Activated CD4-positive, alpha-beta T cell treated with anti-CD3 and anti-CD28 coated beads, Interleukin-2, Interleukin-4, amounts not matched to agents 100 ng/mL and 50 ng/mL, durations not matched to agents 16 hours and 8 hours (primary cell): ENCODE measurements around the gene KRABD2.
"Not testable (repeated sequence)": the region's sequence is repeated elsewhere in the genome, so short reads cannot be mapped to it uniquely, and the experiment has no call there.

Experiments used
- DNase-seq: peaks from one replicate; pipeline ENCODE4 v3.0.0-alpha.2; 2020; ENCODE audit warnings: low spot score

The KRABD2 gene

GRCh38 chr17:8392674-8393469 lies 16.4 kb upstream of the KRABD2 start:
- DNase-seq: no peak

- DNase-seq: no peak
Measured at GRCh38 chr17:8392274-8392673, 15.8 kb upstream of the KRABD2 start.

GRCh38 chr17:8391711-8392110 lies 15.2 kb upstream of the KRABD2 start:
- DNase-seq: no peak

- DNase-seq: no peak
Measured at GRCh38 chr17:8387914-8388651, 11.6 kb upstream of the KRABD2 start.

- no peak for DNase-seq
Measured at GRCh38 chr17:8386841-8387240, 10.3 kb upstream of the KRABD2 start.

- DNase-seq: no peak
Measured at GRCh38 chr17:8384801-8385378, 8.4 kb upstream of the KRABD2 start.

- DNase-seq: peak; percentile 98
Measured at GRCh38 chr17:8383143-8383822, 6.8 kb upstream of the KRABD2 start, which contains the start of gene RPL26. Gene RPL26 (minus strand): TSS chr17:8383193. CDS start chr17:8382310, 883 bp downstream.

GRCh38 chr17:8382880-8383142 lies 6.3 kb upstream of the KRABD2 start:
- no peak for DNase-seq

GRCh38 chr17:8382052-8382879 lies 5.8 kb upstream of the KRABD2 start:
- DNase-seq: no peak

GRCh38 chr17:8380049-8380448 lies 3.5 kb upstream of the KRABD2 start:
- DNase-seq: no peak

- DNase-seq: not testable (repeated sequence)
Measured at GRCh38 chr17:8378117-8378516, 1.6 kb upstream of the KRABD2 start.

- no peak for DNase-seq
Measured at GRCh38 chr17:8377422-8377821, 918 bp upstream of the KRABD2 start.

- DNase-seq: no peak
Measured at GRCh38 chr17:8375738-8376259, 705 bp downstream of the KRABD2 start.

- DNase-seq: not testable (repeated sequence)
Measured at GRCh38 chr17:8373856-8374255, 2.6 kb downstream of the KRABD2 start.

- no peak for DNase-seq
Measured at GRCh38 chr17:8372422-8372821, 4.1 kb downstream of the KRABD2 start.

GRCh38 chr17:8371786-8372185 lies 4.7 kb downstream of the KRABD2 start:
- DNase-seq: no peak

- no peak for DNase-seq
Measured at GRCh38 chr17:8369944-8370343, 6.6 kb downstream of the KRABD2 start.

- DNase-seq: no peak
Measured at GRCh38 chr17:8368193-8368592, 8.3 kb downstream of the KRABD2 start.

- DNase-seq: no peak
Measured at GRCh38 chr17:8366231-8366630, 10.3 kb downstream of the KRABD2 start.

- no peak for DNase-seq
Measured at GRCh38 chr17:8365143-8365542, 11.4 kb downstream of the KRABD2 start.

- DNase-seq: no peak
Measured at GRCh38 chr17:8362651-8363332, 13.7 kb downstream of the KRABD2 start.
